CD4-positive, alpha-beta memory T cell (primary cell): ENCODE data around the gene SLC38A2. TPM values are rescaled to one million over a fixed set of nuclear protein-coding genes. Genes with fewer than 3 reads are reported as not detected.
"Not testable (repeated sequence)": the region's sequence is repeated elsewhere in the genome, so short reads cannot be mapped to it uniquely, and the experiment has no call there.

ENCODE experiments used
- CTCF ChIA-PET: fragments of 350-600 bp; sonication (Branson Sonifier 250); formaldehyde crosslinking; loops from one replicate; lab custom pipeline; 2021; ENCODE audit warnings: inconsistent platforms; ENCODE audit not compliant: partially characterized antibody; lab: Charles Lee
- POLR2A ChIA-PET: fragments of 350-600 bp; sonication (Branson Sonifier 250); formaldehyde crosslinking; loops from one replicate; lab custom pipeline; 2021; ENCODE audit not compliant: partially characterized antibody; lab: Charles Lee
- DNase-seq, 5 donors: peaks; one replicate each; pipeline versions ENCODE4 v3.0.0 to v3.0.0-alpha.2; 2020 to 2022; ENCODE audit warnings: mixed read lengths in 1 of 5
- H3K27ac ChIP-seq: one replicate; pipeline ENCODE4 v1.7.0; 2013; ENCODE audit warnings: low read depth, low read length
- H3K27me3 ChIP-seq: 2 replicates; pipeline ENCODE4 v1.7.0; 2013; ENCODE audit warnings: mild to moderate bottlenecking, low read length, moderate library complexity; ENCODE audit not compliant: insufficient read depth
- H3K36me3 ChIP-seq: 2 replicates; pipeline ENCODE4 v1.7.0; 2013; ENCODE audit warnings: mild to moderate bottlenecking, low read length, moderate library complexity; ENCODE audit not compliant: insufficient read depth
- H3K4me1 ChIP-seq: 2 replicates; pipeline ENCODE4 v1.7.0; 2013; ENCODE audit warnings: mild to moderate bottlenecking, low read length, moderate library complexity; ENCODE audit not compliant: insufficient read depth
- H3K4me3 ChIP-seq, 2 donors: one replicate each; pipeline ENCODE4 v1.7.0; 2013; ENCODE audit warnings: low read length in 2 of 2, mild to moderate bottlenecking in 1 of 2
- H3K9me3 ChIP-seq, 2 donors: one replicate each; pipeline ENCODE4 v1.7.0; 2013; ENCODE audit warnings: low read length in 2 of 2, control low read depth in 1 of 2; ENCODE audit not compliant: control insufficient read depth in 1 of 2
- H3K27ac Mint-ChIP-seq, 7 donors: one replicate each; pipeline ENCODE4 v1.8.0; 2020 to 2021; ENCODE audit warnings: mixed read lengths in 7 of 7, mild to moderate bottlenecking in 6 of 7, inconsistent platforms in 3 of 7, moderate library complexity in 3 of 7
- H3K27me3 Mint-ChIP-seq, 2 donors: one replicate each; pipeline ENCODE4 v1.8.0; 2020 to 2021; ENCODE audit warnings: mixed read lengths in 2 of 2
- H3K36me3 Mint-ChIP-seq, 2 donors: one replicate each; pipeline ENCODE4 v1.8.0; 2020 to 2021; ENCODE audit warnings: mixed read lengths in 2 of 2, inconsistent platforms in 1 of 2, mild to moderate bottlenecking in 1 of 2
- H3K4me1 Mint-ChIP-seq, 4 donors: one replicate each; pipeline ENCODE4 v1.8.0; 2020 to 2021; ENCODE audit warnings: mixed read lengths in 4 of 4, mild to moderate bottlenecking in 1 of 4
- H3K4me3 Mint-ChIP-seq, 8 donors: one replicate each; pipeline ENCODE4 v1.8.0; 2020 to 2021; ENCODE audit warnings: mixed read lengths in 8 of 8, mild to moderate bottlenecking in 7 of 8, moderate library complexity in 6 of 8, inconsistent platforms in 3 of 8
- H3K9me3 Mint-ChIP-seq, 8 donors: one replicate each; pipeline ENCODE4 v1.8.0; 2020 to 2021; ENCODE audit warnings: mixed read lengths in 8 of 8, mild to moderate bottlenecking in 5 of 8, inconsistent platforms in 3 of 8, moderate library complexity in 1 of 8
- intact Hi-C: fragments of 100-400 bp; cut with micrococcal nuclease; formaldehyde crosslinking; loops from one replicate; pipeline ENCODE4 v1.15.1; 2023
- polyA plus RNA-seq, 2 donors: library from polyadenylated mRNA; unstranded; fragments of 300-500 nt; fragmentation: Illumina TruSeq; gene quantifications; one replicate each; pipeline ENCODE4 v1.2.3, GENCODE V29; 2021
- total RNA-seq, 2 experiments: library from RNA; stranded (reverse); gene quantifications; one replicate each; pipeline ENCODE4 v1.2.3, GENCODE V29; 2021

Gene SLC38A2
- total and polyA plus RNA-seq, 4 experiments from 2014 or later: 46.8 to 208 (median 137) TPM

DNA sequence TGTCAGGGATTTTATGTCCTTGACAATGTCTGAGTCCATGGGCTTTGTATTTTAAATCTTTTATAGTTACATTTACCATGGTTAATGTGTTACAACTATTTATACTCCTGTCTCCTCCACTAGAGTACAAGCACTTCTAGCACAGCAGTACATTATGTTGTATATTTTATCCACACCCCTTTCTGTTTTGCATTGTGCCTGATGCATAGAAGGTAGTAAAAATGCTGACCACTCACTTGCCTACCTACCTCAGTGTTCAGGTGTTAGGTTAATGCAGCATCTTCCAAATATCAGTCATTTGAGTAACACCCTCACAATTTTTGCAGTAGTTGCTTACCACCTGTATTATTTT is 31.1 kb upstream of the SLC38A2 start:
- CTCF ChIA-PET: interaction anchor here (1.0 kb wide), 1 partner anchor 120 kb away, joined by 3 read pairs; no protein-coding TSS in a partner anchor

DNA sequence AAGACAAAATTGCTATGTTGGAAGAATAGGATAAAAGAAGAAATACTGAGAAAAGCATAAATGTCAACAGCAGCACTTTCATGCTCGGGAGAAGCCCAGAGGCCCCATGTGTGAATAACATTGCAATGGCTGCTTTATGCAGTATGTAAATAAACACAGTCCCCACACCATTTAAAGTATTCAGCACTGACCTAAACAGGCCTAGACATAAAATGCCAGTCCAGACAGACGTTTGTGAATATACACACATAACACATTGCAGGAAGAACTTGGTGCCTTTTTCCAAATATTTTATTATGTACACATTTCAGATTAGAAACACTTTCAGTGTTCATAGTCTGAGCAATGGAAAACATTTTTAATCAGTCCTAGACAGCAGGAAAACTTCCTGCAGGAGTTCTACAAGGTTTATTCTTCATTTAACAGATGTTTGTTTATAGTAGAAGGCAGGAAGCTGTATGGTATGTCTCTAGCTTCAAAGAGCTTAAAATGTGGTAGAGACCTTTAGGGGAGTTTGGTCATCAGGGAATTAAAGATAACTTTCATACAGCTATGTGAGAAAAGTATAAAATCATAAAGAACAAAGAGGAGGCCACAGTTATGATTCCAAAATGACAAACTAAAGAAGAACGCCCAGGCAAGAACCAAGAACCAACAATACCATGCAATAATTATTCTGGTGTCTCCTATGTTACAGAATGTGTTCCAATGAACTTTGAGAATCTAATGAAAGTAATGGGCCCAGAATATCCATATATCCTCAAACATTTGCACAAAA is 30.6 kb upstream of the SLC38A2 start:
- ChIA-PET CTCF (interaction anchor here (1.0 kb wide), 1 partner anchor 121 kb away, joined by 3 read pairs; no protein-coding TSS in a partner anchor), POLR2A (no interaction called here)
- Mint-ChIP-seq H3K9me3 (peaks cover 0 to 9% (median 4%) of the 10 kb centered on the region in 8 donors), H3K36me3 (no peaks in the 10 kb centered on the region), H3K4me3 (no peak overlapping the region), H3K4me1 (peaks cover 37 to 54% (median 45%) of the 10 kb centered on the region in 4 donors), H3K27ac (no peak overlapping the region), H3K27me3 (no peaks in the 10 kb centered on the region)
- no peaks in the 10 kb centered on the region for H3K9me3 ChIP-seq
- no peak for DNase-seq
- H3K4me3 ChIP-seq: no peak overlapping the region
- intact Hi-C loops: no loop called here
- peaks cover 20% of the 10 kb centered on the region for H3K4me1 ChIP-seq
- no peaks in the 10 kb centered on the region for H3K36me3 ChIP-seq
- H3K27me3 ChIP-seq: no peaks in the 10 kb centered on the region
- no peak overlapping the region for H3K27ac ChIP-seq

More for the DNA sequence above, 31.1 kb upstream of the SLC38A2 start:
- no peak overlapping the region for H3K4me3 ChIP-seq
- no peaks in the 10 kb centered on the region for H3K9me3 ChIP-seq
- H3K4me1 ChIP-seq: peaks cover 20% of the 10 kb centered on the region
- no peak for DNase-seq
- Mint-ChIP-seq H3K27ac (peak overlapping the region in 2 of 7 donors; percentile 18 to 66), H3K9me3 (peaks cover 0 to 8% (median 4%) of the 10 kb centered on the region in 8 donors), H3K27me3 (no peaks in the 10 kb centered on the region), H3K4me1 (peaks cover 34 to 52% (median 42%) of the 10 kb centered on the region in 4 donors), H3K4me3 (no peak overlapping the region), H3K36me3 (no peaks in the 10 kb centered on the region)
- POLR2A ChIA-PET: no interaction called here
- no peaks in the 10 kb centered on the region for H3K27me3 ChIP-seq
- no peak overlapping the region for H3K27ac ChIP-seq
- intact Hi-C loops: no loop called here
- H3K36me3 ChIP-seq: no peaks in the 10 kb centered on the region

DNA sequence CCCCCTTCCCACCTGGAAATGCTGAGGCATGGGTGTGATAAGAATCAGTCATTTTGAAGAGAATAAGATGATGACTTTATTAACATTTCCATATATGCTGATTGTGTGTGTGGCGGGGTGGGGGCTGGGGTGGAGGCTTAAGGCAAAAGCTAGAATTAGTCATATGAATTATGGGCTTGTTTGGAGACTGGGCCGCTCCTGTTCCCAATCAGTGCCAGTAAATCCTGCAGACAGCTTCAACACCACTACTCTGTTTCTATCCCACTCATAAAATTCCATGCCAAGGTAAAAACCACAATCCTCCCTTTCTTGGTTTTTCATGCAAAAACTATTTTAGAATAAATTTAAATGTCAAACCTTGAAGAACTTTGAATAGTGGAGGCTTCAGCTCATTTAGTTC is 29.9 kb upstream of the SLC38A2 start:
- H3K4me3 ChIP-seq: no peak overlapping the region
- Mint-ChIP-seq H3K27ac (no peak overlapping the region), H3K36me3 (no peaks in the 10 kb centered on the region), H3K4me3 (no peak overlapping the region), H3K27me3 (no peaks in the 10 kb centered on the region), H3K4me1 (peaks cover 35 to 57% (median 43%) of the 10 kb centered on the region in 4 donors), H3K9me3 (peaks cover 0 to 12% (median 4%) of the 10 kb centered on the region in 8 donors)
- H3K27me3 ChIP-seq: no peaks in the 10 kb centered on the region
- intact Hi-C loops: no loop called here
- CTCF ChIA-PET: no interaction called here
- POLR2A ChIA-PET: no interaction called here
- H3K36me3 ChIP-seq: no peaks in the 10 kb centered on the region
- H3K9me3 ChIP-seq: no peaks in the 10 kb centered on the region
- H3K4me1 ChIP-seq: peaks cover 20% of the 10 kb centered on the region
- H3K27ac ChIP-seq: no peak overlapping the region
- no peak for DNase-seq

DNA sequence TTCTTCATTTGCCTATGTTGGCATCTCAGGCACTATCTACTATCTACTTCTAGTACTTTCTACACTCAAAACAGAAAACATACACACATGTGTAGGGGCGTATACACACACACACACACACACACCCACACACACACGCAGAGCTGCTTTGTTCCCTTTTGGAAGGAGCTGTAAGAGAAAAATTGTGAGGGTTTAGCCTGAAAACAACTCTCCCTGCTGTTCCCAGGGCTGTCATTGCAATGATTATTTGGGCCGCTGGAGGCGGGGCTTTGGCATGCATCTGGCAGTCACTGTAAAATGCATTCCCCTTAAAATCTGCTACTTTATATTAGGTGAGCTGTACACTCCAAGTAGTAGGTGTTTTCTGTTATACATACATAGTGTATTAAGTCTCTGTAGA is 29.1 kb upstream of the SLC38A2 start:
- no peak overlapping the region for H3K4me3 Mint-ChIP-seq
- Histone ChIP-seq H3K4me3 (no peak overlapping the region), H3K36me3 (no peaks in the 10 kb centered on the region), H3K4me1 (peaks cover 20% of the 10 kb centered on the region), H3K9me3 (no peaks in the 10 kb centered on the region), H3K27me3 (no peaks in the 10 kb centered on the region), H3K27ac (no peak overlapping the region)
- ChIA-PET POLR2A (no interaction called here), CTCF (no interaction called here)
- peak overlapping the region in 2 of 7 donors; percentile 20 to 48 for H3K27ac Mint-ChIP-seq
- intact Hi-C loops: no loop called here
- peaks cover 35 to 57% (median 42%) of the 10 kb centered on the region in 4 donors for H3K4me1 Mint-ChIP-seq
- no peaks in the 10 kb centered on the region for H3K36me3 Mint-ChIP-seq
- no peaks in the 10 kb centered on the region for H3K27me3 Mint-ChIP-seq
- DNase-seq: no peak
- H3K9me3 Mint-ChIP-seq: peaks cover 0 to 12% (median 4%) of the 10 kb centered on the region in 8 donors

DNA sequence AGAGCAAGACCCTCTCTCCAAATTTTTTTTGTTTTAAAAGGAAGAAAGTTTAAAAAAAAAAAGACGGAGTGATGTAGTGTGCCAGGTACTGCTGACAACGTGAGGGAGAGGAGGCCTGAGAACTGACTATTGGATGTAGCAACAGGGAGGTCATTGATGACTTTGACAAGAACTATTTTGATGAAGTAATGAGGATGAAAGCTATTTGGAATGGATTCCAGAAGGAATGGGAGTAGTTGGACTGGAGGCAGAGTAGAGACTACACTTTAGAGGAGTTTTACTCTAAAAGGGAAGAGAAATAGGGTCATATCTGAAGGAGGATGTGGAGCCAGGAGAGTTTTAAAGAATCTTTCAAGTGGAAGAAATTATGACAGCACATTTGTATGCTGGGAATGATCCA is 27.8 kb upstream of the SLC38A2 start:
- Histone ChIP-seq H3K9me3 (no peaks in the 10 kb centered on the region), H3K27ac (no peak overlapping the region), H3K4me1 (peaks cover 20% of the 10 kb centered on the region), H3K4me3 (no peak overlapping the region), H3K36me3 (no peaks in the 10 kb centered on the region), H3K27me3 (no peaks in the 10 kb centered on the region)
- Mint-ChIP-seq H3K4me1 (peaks cover 30 to 54% (median 40%) of the 10 kb centered on the region in 4 donors), H3K27me3 (no peaks in the 10 kb centered on the region), H3K36me3 (no peaks in the 10 kb centered on the region), H3K9me3 (peaks cover 0 to 12% (median 4%) of the 10 kb centered on the region in 8 donors), H3K27ac (peak overlapping the region in 2 of 7 donors; percentile 67 to 70), H3K4me3 (peak overlapping the region in 2 of 8 donors; percentile 2 to 16)
- intact Hi-C loops: no loop called here
- DNase-seq: no peak
- POLR2A ChIA-PET: no interaction called here
- CTCF ChIA-PET: no interaction called here

DNA sequence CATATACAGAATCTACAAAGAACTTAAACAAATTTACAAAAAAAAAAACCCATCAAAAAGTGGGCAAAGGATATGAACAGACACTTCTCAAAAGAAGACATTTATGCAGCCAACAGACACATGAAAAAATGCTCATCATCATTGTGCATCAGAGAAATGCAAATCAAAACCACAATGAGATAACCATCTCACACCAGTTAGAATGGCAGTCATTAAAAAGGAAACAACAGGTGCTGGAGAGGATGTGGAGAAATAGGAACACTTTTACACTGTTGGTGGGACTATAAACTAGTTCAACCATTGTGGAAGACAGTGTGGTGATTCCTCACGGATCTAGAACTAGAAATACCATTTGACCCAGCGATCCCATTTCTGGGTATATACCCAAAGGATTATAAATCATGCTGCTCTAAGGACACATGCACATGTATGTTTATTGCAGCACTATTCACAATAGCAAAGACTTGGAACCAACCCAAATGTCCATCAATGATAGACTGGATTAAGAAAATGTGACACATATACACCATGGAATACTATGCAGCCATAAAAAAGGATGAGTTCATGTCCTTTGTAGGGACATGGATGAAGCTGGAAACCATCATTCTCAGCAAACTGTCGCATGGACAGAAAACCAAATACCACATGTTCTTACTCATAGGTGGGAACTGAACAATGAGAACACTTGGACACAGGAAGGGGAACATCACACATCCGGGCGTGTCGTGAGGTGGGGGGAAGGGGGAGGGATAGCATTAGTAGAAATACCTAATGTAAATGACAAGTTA is 27.1 kb upstream of the SLC38A2 start:
- H3K36me3 ChIP-seq, CTCF ChIA-PET, H3K27ac ChIP-seq, H3K9me3 ChIP-seq, H3K27me3 Mint-ChIP-seq, H3K27me3 ChIP-seq, H3K36me3 Mint-ChIP-seq, H3K4me3 ChIP-seq: not testable (repeated sequence)
- POLR2A ChIA-PET: interaction anchor here (1.0 kb wide), 1 partner anchor 27 kb away, joined by 3 read pairs; the partner anchor contains the start of gene SLC38A2
- Mint-ChIP-seq H3K27ac (peak overlapping the region; percentile 16 to 92 (median 75)), H3K9me3 (peaks cover 0 to 12% (median 4%) of the 10 kb centered on the region in 8 donors), H3K4me1 (peaks cover 30 to 54% (median 40%) of the 10 kb centered on the region in 4 donors), H3K4me3 (peak overlapping the region in 6 of 8 donors; percentile 1 to 68 (median 15))
- intact Hi-C loops: loop anchor here (1.0 kb wide), 1 partner anchor 26 kb away; no protein-coding TSS in a partner anchor
- peak in 4 of 5 donors; percentile 67 to 76 (median 70) for DNase-seq
- H3K4me1 ChIP-seq: peaks cover 20% of the 10 kb centered on the region

DNA sequence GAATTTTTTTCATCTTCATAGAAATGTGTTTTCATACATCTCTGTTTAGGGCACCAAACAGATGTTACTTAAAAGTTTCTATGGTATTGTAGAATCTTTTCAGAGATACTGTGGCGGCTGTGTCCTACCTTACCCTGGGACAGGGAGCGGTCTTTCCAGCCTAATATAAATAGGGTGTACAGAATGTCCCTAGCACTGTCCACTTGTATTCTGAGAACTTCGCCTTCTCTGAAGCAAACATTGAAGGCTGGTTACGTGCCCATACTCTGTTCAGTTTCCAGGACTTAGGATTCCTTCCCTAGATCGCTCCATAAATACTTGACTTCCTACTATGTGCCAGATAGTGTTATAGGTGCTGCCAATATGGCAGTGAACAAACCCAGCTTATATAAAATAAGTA is 24.3 kb upstream of the SLC38A2 start:
- Histone ChIP-seq H3K27ac (no peak overlapping the region), H3K9me3 (no peaks in the 10 kb centered on the region), H3K36me3 (no peaks in the 10 kb centered on the region), H3K4me3 (no peak overlapping the region), H3K4me1 (peaks cover 7% of the 10 kb centered on the region), H3K27me3 (no peaks in the 10 kb centered on the region)
- ChIA-PET POLR2A (no interaction called here), CTCF (interaction anchor here (1.6 kb wide), 1 partner anchor 10 kb away, joined by 4 read pairs; no protein-coding TSS in a partner anchor)
- Mint-ChIP-seq H3K36me3 (peaks cover 3 to 13% of the 10 kb centered on the region in 2 donors), H3K27ac (no peak overlapping the region), H3K27me3 (no peaks in the 10 kb centered on the region), H3K9me3 (peaks cover 0 to 12% (median 4%) of the 10 kb centered on the region in 8 donors), H3K4me3 (no peak overlapping the region), H3K4me1 (peaks cover 22 to 43% (median 28%) of the 10 kb centered on the region in 4 donors)
- intact Hi-C loops: no loop called here
- no peak for DNase-seq
